SK-N-MC (cell line): ENCODE measurements around the gene NFIX.

ENCODE experiments used
- EZH2 ChIP-seq: fragments of 200-600 bp; sonication (generic); IDR thresholded peaks from one replicate; pipeline ENCODE4 v1.6.1; 2017; ENCODE audit warnings: antibody characterized with exemption
- FOXP2 ChIP-seq: optimal IDR thresholded peaks from 2 replicates; pipeline ENCODE3; 2011; ENCODE audit warnings: mild to moderate bottlenecking, moderate library complexity; ENCODE audit not compliant: insufficient read depth; ENCODE audit errors: extremely low read length, control extremely low read depth
- POLR2AphosphoS5 ChIP-seq: IDR thresholded peaks from 2 replicates; pipeline ENCODE4 v1.6.1; 2012; ENCODE audit warnings: mild to moderate bottlenecking, low read depth, low read length, borderline replicate concordance

GRCh38 chr19:13099073-13099999, 104.1 kb downstream of the NFIX start:
- no peak for TF ChIP-seq FOXP2
- no peak for TF ChIP-seq POLR2AphosphoS5
- no peak for TF ChIP-seq EZH2
